Posterior vena cava (tissue), 2 donors: ENCODE measurements around the gene OR5M11. TPM values are rescaled to one million over a fixed set of nuclear protein-coding genes. Genes with fewer than 3 reads are reported as not detected.
"Not testable (repeated sequence)": the region's sequence is repeated elsewhere in the genome, so short reads cannot be mapped to it uniquely, and the experiment has no call there.

Source experiments
- DNase-seq: peaks from one replicate; pipeline ENCODE4 v3.0.0-alpha.2; 2020; ENCODE audit warnings: low spot score
- intact Hi-C, 2 donors: fragments of 100-400 bp; cut with DNase I; formaldehyde crosslinking; loops; one replicate each; pipeline versions ENCODE4 v1.14.1 to v1.14.2; 2022 to 2023
- long read RNA-seq, 2 donors: library from polyadenylated mRNA; unstranded; transcript quantifications; one replicate each; pipeline ENCODE4 v2.0.0, GENCODE V29; 2020 to 2021
- total RNA-seq, 2 donors: library from RNA; stranded (reverse); fragmentation: NEBNext Ultra II Directional; extraction: Animal tissue kit (Norgen Biotek cat#: 25700); gene quantifications; one replicate each; pipeline ENCODE4 v1.2.1, GENCODE V29; 2021
- donor health status: DM: yes; HTN: yes; CAD: no.
- donor health status: DM: yes; HTN: yes; CAD: no.

The OR5M11 gene
- not detected for total RNA-seq
- long read RNA-seq, donor 1 = 0 reads
- long read RNA-seq, donor 2 = 0 reads

DNA sequence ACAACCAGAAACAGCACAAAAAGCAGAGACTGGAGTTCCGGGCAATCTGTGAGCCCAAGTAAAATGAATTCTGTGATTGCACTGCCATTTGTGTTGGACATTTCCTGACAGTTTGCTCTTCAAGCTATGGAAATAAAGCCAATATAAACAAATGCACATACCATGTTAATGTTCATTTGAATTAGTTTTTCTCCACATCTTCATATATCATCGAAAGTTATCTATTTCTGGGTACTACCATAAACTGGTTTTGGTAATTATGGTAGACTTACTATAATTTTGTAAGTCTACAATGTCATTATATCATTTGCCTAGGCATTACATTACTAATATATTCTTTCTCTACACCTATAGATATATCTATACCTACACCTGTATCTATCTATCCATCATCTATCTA, at the start of gene OR5M11:
Gene OR5M11, minus strand, starts transcription at position 101 of the 400 bp plus-strand sequence. Its CDS starts 0 bp downstream, at position 101.
- intact Hi-C loops = no loop called here
- DNase-seq = no peak

DNA sequence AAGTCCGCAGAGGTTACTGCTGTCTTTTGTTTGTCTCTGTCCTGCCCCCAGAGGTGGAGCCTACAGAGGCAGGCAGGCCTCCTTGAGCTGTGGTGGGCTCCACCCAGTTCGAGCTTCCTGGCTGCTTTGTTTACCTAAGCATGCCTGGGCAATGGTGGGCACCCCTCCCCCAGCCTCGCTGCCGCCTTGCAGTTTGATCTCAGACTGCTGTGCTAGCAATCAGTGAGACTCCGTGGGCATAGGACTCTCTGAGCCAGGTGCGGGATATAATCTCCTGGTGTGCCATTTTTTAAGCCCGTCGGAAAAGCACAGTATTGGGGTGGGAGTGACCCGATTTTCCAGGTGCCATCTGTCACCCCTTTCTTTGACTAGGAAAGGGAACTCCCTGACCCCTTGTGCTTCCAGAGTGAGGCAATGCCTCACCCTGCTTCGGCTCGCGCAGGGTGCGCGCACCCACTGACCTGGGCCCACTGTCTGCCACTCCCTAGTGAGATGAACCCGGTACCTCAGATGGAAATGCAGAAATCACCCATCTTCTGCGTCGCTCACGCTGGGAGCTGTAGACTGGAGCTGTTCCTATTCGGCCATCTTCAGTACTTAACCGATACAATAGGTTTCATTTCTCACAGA, 49.1 kb upstream of the OR5M11 start:
- DNase-seq, intact Hi-C loops: not testable (repeated sequence)

DNA sequence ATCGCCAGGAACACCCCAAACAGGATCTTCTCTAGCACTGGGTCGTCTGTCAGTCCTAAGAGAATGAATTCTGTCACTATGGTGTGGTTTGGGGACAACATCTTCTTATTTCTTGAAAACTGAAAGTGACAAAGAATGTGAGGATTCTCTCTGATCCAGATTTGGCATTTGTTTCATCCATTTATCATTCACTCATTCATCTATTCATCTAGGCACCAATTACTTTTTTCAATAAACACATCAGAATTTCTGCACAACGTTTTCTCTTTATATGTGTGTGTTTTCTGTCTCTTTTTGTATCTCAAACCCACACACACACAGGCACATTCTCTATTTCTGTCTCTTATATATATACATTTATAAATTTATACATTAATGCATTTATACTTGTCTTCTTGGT, 34.6 kb upstream of the OR5M11 start, which contains the start of gene OR5M10:
Gene OR5M10, minus strand, starts transcription at position 101 of the 400 bp plus-strand sequence. Its CDS starts 0 bp downstream, at position 101.
- no peak for DNase-seq
- intact Hi-C loops = no loop called here

DNA sequence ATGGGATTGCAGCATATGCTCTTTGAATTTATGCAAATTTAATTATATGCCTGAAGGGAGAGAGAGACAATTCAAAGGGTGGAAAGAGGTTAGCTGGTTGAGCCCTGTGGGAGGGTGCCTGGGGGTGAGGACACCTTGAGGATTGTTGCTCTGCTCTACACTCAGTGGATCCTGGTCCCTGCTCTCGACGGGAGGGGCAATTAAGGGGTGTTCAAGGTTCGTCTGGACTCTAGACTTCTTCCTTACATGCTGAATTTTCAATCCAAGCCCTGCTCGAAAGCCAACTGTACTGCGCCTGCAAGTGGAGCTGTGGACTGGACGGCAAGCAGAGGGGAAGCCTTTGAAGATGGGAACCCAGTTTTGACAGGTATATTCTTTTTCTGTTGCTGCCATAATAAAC, 15.5 kb upstream of the OR5M11 start:
- DNase-seq = no peak
- intact Hi-C loops = no loop called here

DNA sequence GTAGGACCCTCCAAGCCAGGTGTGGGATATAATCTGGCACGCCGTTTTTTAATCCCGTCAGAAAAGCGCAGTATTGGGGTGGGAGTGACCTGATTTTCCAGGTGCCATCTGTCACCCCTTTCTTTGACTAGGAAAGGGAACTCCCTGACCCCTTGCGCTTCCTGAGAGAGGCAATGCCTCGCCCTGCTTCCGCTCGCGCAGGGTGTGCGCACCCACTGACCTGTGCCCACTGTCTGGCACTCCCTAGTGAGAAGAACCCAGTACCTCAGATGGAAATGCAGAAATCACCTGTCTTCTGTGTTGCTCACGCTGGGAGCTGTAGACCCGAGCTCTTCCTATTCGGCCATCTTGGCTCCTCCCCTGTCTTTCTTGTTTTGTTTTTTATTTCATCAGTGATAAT, 11.6 kb upstream of the OR5M11 start:
- DNase-seq, intact Hi-C loops: not testable (repeated sequence)

DNA sequence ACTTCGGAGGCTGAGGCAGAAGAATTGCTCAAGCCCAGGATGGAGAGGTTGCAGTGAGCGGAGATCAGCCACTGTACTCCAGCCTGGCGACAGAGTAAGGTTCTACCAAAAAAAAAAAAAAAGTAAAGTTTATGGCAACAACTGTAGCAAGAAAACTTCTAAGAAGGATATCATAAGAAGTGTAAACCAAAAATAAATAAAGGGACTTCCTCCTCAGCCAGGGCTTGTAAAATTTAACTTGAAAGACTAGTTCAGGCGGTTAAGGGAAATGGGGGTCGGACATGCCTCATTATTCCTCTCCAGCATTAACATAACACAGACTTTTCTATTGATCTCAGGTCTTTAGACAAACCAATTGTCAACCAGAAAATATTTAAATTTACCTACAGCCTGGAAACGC, 2.5 kb upstream of the OR5M11 start:
- intact Hi-C loops = no loop called here
- DNase-seq = no peak

DNA sequence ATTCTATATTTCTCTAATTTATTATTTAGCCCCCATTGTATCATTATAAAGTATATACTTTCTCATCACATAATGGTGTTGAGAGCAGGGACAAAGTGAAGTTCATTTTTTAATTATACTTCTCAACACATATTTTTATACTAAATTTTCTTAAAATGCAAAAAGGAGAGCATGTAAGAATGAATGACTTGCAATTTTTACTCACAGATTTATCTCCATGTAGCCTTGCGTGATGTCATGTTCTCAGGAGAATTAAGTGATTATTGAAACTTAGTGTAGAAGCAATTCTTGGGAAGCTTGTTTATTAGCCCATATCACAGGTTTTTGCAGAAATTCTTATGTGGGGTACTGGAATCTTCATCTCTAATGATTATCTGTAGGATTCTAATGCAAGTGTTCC, 682 bp upstream of the OR5M11 start:
- intact Hi-C loops = no loop called here
- no peak for DNase-seq

DNA sequence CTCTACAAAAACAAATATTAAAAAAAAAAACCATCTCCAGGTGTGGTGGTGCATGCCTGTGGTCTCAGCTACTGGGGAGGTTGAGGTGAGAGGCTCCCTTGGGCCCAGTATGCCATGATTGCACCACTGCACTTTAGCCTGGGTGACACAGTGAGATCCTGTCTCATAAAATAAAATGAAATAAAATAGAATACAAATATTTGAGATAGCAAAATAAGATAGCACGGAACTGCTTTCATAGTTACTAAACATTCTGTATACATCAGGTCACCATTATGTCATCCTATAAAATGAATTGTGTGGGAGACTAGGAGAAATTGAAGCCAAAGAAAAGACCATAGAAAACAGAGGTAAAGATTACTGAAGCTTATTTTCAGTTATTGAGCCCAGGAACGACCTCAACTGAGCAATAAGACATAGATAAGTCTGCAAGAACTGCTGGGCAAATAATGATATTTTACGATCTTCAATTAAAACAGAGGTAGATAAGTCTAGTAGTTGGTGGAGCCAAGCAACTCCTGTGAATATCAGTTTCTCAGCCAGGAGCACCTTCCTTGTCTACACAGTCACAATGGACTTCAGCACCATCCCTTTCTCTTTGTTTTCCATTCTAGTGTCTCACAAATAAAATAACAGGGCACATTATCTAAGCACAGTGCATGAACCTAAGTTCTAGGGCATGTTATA, 9.9 kb downstream of the OR5M11 start:
- no peak for DNase-seq
- intact Hi-C loops = no loop called here

DNA sequence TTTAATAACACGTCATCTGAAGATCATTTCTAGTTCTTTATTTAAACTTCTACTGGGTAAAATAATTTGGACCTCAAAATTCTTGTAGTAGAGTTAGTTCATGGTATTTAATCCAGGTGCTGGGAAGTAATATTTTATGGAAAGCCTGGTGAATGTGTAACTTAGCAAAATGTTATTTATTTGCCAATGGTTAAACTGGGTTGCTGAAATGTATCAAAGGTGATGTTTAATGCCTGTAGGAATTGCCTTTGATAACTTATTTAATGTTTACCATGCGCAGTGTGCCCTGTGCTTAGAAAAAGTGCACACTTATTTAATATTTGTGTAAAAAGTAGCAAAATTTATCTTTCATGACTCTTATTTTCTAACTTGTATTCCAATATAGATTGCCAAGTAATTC, 11.2 kb downstream of the OR5M11 start:
- intact Hi-C loops = no loop called here
- DNase-seq = no peak

DNA sequence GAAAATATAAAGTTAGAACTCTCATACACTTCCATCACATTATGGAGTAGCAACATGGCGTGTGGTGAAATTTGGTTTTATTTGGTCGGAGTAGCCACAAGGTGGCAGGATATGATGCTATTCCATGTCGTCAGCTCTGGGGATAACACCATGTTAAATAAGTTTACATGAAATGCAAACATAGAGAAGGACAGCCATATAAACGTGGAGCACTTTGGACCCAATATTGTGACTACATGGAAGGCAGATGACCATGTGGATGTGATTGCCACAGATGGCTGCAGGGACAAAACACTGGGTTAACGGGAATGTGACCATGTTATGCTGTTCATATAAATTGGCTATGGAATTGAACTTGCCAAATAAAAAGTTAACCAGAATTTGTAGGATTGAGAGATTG, 21.0 kb downstream of the OR5M11 start:
- intact Hi-C loops = no loop called here
- peak; percentile 7 for DNase-seq

DNA sequence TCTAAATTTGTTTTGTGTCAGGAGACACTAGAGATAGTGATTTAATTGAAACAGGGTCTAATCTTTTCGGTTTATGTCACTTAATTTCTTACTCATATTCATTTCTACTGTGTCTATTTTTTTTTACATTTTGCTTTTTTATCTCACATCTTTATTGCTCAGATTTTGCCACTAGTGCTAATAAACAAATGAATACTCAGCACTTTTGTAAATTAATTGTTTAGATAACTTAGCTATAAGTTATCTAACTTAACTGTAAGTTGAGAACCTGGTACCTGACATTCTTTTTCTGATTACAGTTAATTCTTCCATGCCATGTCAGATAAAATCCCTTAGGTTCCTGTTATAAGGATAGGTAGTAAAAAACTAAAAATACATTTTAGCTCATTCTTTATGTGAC, 29.8 kb downstream of the OR5M11 start:
- DNase-seq = no peak
- intact Hi-C loops = no loop called here

DNA sequence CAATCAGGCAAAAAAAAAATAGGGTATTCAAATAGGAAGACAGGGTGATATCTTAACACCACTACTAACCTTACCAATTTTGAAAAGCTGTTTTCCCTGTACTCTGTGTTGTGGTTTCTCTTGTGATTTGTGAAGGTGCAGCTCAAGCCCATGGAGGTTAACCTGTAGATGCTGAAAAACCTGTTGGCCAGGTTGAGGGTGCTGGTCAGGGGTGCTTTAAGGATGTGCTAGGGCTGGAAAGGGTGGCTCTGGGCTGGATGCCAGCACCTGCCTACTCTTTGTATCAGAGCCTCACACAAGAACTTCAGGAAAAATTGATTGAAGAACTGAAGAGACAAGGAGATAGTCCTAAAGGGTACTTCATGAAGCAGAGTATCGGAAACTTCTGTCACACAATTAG, 33.6 kb downstream of the OR5M11 start:
- no peak for DNase-seq
- intact Hi-C loops = no loop called here

DNA sequence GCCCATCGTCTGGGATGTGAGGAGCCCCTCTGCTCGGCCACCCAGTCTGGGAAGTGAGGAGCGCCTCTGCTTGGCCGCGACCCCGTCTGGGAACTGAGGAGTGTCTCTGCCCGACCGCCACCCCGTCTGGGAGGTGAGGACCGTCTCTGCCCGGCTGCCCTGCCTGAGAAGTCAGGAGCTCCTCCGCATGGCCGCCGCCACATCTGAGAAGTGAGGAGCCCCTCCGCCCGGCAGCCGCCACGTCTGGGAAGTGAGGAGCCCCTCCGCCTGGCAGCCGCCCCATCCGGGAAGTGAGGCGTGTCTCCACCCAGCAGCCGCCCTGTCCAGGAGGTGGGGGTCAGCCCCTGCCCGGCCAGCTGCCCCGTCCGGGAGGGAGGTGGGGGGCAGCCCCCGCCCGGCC, 46.0 kb downstream of the OR5M11 start:
- DNase-seq = peak; percentile 76
- intact Hi-C loops = no loop called here

DNA sequence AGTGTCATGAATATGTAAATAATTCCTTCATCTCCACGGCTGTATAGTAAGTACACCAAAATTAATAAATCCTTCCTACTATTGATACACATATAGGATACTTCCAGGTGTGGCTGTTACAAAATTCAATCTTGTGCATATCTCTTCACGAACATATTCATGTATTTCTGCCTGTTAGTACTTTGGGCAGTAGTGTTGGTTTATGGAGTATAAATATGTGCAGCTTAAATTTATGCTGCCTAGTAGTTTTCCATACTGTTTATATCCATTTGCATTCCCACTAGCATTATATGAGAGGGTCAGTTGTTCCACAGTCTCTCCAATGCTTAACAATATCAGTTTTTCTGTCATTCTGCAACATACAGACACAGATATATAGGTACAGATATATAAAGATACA, 47.9 kb downstream of the OR5M11 start:
- DNase-seq = no peak
- intact Hi-C loops = no loop called here

Other genes with a start within 250 kb of the OR5M11 start
- gene OR8K3, start 228.1 kb downstream of the OR5M11 start, total RNA-seq = not detected
- not detected for gene OR8K1, start 197.2 kb downstream of the OR5M11 start, total RNA-seq
- gene OR8J1, start 189.0 kb downstream of the OR5M11 start, total RNA-seq = not detected
- not detected for gene OR8U1, start 167.6 kb downstream of the OR5M11 start, total RNA-seq
- not detected for gene OR5AL1, start 130.6 kb downstream of the OR5M11 start, total RNA-seq
- gene OR5M3, start 69.9 kb downstream of the OR5M11 start, total RNA-seq = not detected
- not detected for gene OR5M8, start 51.9 kb downstream of the OR5M11 start, total RNA-seq
- not detected for gene OR5M10, start 34.5 kb upstream of the OR5M11 start, total RNA-seq
- not detected for gene OR5M1, start 71.6 kb upstream of the OR5M11 start, total RNA-seq
- gene OR5AP2, start 99.2 kb upstream of the OR5M11 start, total RNA-seq = not detected
- not detected for gene OR5AR1, start 120.4 kb upstream of the OR5M11 start, total RNA-seq
- gene OR9G1, start 155.8 kb upstream of the OR5M11 start, total RNA-seq = not detected
- not detected for gene OR9G4, start 205.4 kb upstream of the OR5M11 start, total RNA-seq